ENCODE data around the gene PSMB4.

DNA sequence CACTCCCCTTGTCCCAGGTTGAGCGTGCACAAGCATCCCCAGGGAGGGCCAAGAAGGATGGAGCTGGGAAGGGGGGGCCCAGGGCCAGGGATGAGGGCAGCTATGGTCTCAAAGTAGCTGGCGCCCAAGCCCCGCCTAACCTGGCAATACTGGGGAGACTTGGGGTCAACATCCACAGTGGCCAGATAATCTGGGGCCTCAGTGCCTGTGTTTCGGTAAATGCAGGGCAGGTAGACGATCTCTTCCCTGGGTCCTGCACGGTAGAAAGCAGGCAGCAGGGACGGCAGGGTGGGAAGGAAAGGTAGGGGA lies 30.1 kb upstream of the PSMB4 start:
- TF ChIP-seq CTCF (conservative IDR thresholded peaks at IDR 0.05; ENCODE audit: low read depth, low read length) (no peak), EZH2 (IDR thresholded peaks at IDR 0.05; ENCODE audit: borderline replicate concordance, low read depth, low read length, poor library complexity, severe bottlenecking) (no peak)
